NCI-H1436 (cell line): Measurements from ENCODE around the gene CDCA4.
A peak's percentile ranks its signal among the peaks of the same experiment; 100 is the strongest.
"Not testable (repeated sequence)": the region's sequence is repeated elsewhere in the genome, so short reads cannot be mapped to it uniquely, and the experiment has no call there.

Experiments used
- DNase-seq: peaks from one replicate; lab custom pipeline; 2025; lab: John Stamatoyannopoulos, UW

Gene CDCA4

GRCh38 chr14:105020815-105021655 is at the start of gene CDCA4:
Gene CDCA4, minus strand, starts transcription at chr14:105021083. Its CDS starts 9,154 bp downstream, at chr14:105011929.
- DNase-seq = peak; percentile 96

GRCh38 chr14:105069871-105070759 is 49.2 kb upstream of the CDCA4 start:
- no peak for DNase-seq

- DNase-seq = no peak
These were observed 48.6 kb upstream of the CDCA4 start for GRCh38 chr14:105069522-105069870.

- no peak for DNase-seq
These were observed 47.9 kb upstream of the CDCA4 start for GRCh38 chr14:105068818-105069217.

- DNase-seq = no peak
These were observed 47.1 kb upstream of the CDCA4 start for GRCh38 chr14:105067969-105068301.

GRCh38 chr14:105067140-105067968 is 46.5 kb upstream of the CDCA4 start:
- no peak for DNase-seq

- DNase-seq = no peak
These were observed 45.6 kb upstream of the CDCA4 start for GRCh38 chr14:105066240-105067071.

- no peak for DNase-seq
These were observed 44.7 kb upstream of the CDCA4 start, which contains the start of gene GPR132 for GRCh38 chr14:105065280-105066228. Gene GPR132, minus strand, starts transcription at chr14:105065430. Its CDS starts 10,010 bp downstream, at chr14:105055420.

GRCh38 chr14:105064721-105065143 is 43.8 kb upstream of the CDCA4 start:
- no peak for DNase-seq

GRCh38 chr14:105064001-105064400 is 43.1 kb upstream of the CDCA4 start:
- DNase-seq = no peak

GRCh38 chr14:105063506-105063905 is 42.6 kb upstream of the CDCA4 start:
- not testable (repeated sequence) for DNase-seq

- DNase-seq = no peak
These were observed 42.2 kb upstream of the CDCA4 start for GRCh38 chr14:105063056-105063455.

GRCh38 chr14:105062048-105062433 is 41.2 kb upstream of the CDCA4 start:
- no peak for DNase-seq

GRCh38 chr14:105061428-105062047 is 40.7 kb upstream of the CDCA4 start:
- DNase-seq = no peak

- DNase-seq = no peak
These were observed 40.0 kb upstream of the CDCA4 start for GRCh38 chr14:105060751-105061427.

- no peak for DNase-seq
These were observed 39.2 kb upstream of the CDCA4 start for GRCh38 chr14:105059925-105060565.

- peak; percentile 8 for DNase-seq
These were observed 38.4 kb upstream of the CDCA4 start for GRCh38 chr14:105059035-105059924.
